ENCODE data around the gene SH3BP5L. TPM values are rescaled to one million over a fixed set of nuclear protein-coding genes. Genes with fewer than 3 reads are reported as not detected.

Gene SH3BP5L
- total and polyA plus RNA-seq, 8 donors: 9.6 to 20.0 (median 13.8) TPM

GRCh38 chr1:248850536-248851251 is 25.0 kb upstream of the SH3BP5L start:
- no peaks in the 10 kb centered on the region for H3K27me3 ChIP-seq
- no peak overlapping the region for H3K4me3 ChIP-seq
- DNase-seq: no peak
- intact Hi-C loops (cut with DNase I; ENCODE audit: low total_unique reads): no loop called here
- peak overlapping the region in 1 of 5 donors; percentile 14 for H3K27ac ChIP-seq
- peaks cover 57 to 94% (median 85%) of the 10 kb centered on the region in 4 donors for H3K36me3 ChIP-seq
- H3K9me3 ChIP-seq: no peaks in the 10 kb centered on the region
- peaks cover 4 to 15% (median 6%) of the 10 kb centered on the region in 4 donors for H3K4me1 ChIP-seq
- no peak for TF ChIP-seq POLR2AphosphoS5 (IDR thresholded peaks at IDR 0.05)
- 79 to 91% (median 87%) methylated on average over 10 of the region's 10 CpGs for WGBS, 5 donors

GRCh38 chr1:248850124-248850523 is 24.4 kb upstream of the SH3BP5L start:
- Histone ChIP-seq H3K27me3 (no peaks in the 10 kb centered on the region), H3K36me3 (peaks cover 63 to 94% (median 85%) of the 10 kb centered on the region in 4 donors), H3K9me3 (no peaks in the 10 kb centered on the region), H3K27ac (peak overlapping the region in 1 of 5 donors; percentile 14), H3K4me1 (peaks cover 4 to 15% (median 6%) of the 10 kb centered on the region in 4 donors), H3K4me3 (no peak overlapping the region)
- intact Hi-C loops (cut with DNase I; ENCODE audit: low total_unique reads): no loop called here
- WGBS, 5 donors: 83 to 95% (median 87%) methylated on average over 9 of the region's 9 CpGs
- DNase-seq: no peak
- TF ChIP-seq POLR2AphosphoS5 (IDR thresholded peaks at IDR 0.05): no peak
- no peak for TF ChIP-seq CTCF (IDR thresholded peaks at IDR 0.05)
- TF ChIP-seq EP300 (IDR thresholded peaks at IDR 0.05): no peak
- TF ChIP-seq POLR2A (IDR thresholded peaks at IDR 0.05): no peak

GRCh38 chr1:248849637-248850036 is 23.9 kb upstream of the SH3BP5L start:
- H3K9me3 ChIP-seq: no peaks in the 10 kb centered on the region
- TF ChIP-seq CTCF (IDR thresholded peaks at IDR 0.05) (no peak), POLR2A (IDR thresholded peaks at IDR 0.05) (no peak), POLR2AphosphoS5 (IDR thresholded peaks at IDR 0.05) (no peak), EP300 (IDR thresholded peaks at IDR 0.05) (no peak)
- peaks cover 4 to 15% (median 6%) of the 10 kb centered on the region in 4 donors for H3K4me1 ChIP-seq
- no peaks in the 10 kb centered on the region for H3K27me3 ChIP-seq
- H3K4me3 ChIP-seq: no peak overlapping the region
- WGBS, 5 donors: 30 to 71% (median 52%) methylated on average over 3 of the region's 3 CpGs
- intact Hi-C loops (cut with DNase I; ENCODE audit: low total_unique reads): no loop called here
- no peak for DNase-seq
- H3K36me3 ChIP-seq: peaks cover 66 to 94% (median 85%) of the 10 kb centered on the region in 4 donors
- peak overlapping the region in 1 of 5 donors; percentile 14 for H3K27ac ChIP-seq

- Histone ChIP-seq H3K36me3 (peaks cover 68 to 97% (median 88%) of the 10 kb centered on the region in 4 donors), H3K27me3 (no peaks in the 10 kb centered on the region), H3K4me3 (no peak overlapping the region), H3K27ac (no peak overlapping the region), H3K9me3 (no peaks in the 10 kb centered on the region), H3K4me1 (peaks cover 4 to 15% (median 6%) of the 10 kb centered on the region in 4 donors)
- peak in 1 of 2 donors; percentile 63 for DNase-seq
- no peak for TF ChIP-seq CTCF (IDR thresholded peaks at IDR 0.05)
- TF ChIP-seq EP300 (IDR thresholded peaks at IDR 0.05): no peak
- TF ChIP-seq POLR2AphosphoS5 (IDR thresholded peaks at IDR 0.05): no peak
- TF ChIP-seq POLR2A (IDR thresholded peaks at IDR 0.05): no peak
- WGBS, 5 donors: 38 to 66% (median 54%) methylated on average over 3 of the region's 3 CpGs
- intact Hi-C loops (cut with DNase I; ENCODE audit: low total_unique reads): no loop called here
Observed at GRCh38 chr1:248849152-248849551, 23.4 kb upstream of the SH3BP5L start.

GRCh38 chr1:248848602-248849001 is 22.9 kb upstream of the SH3BP5L start:
- TF ChIP-seq POLR2AphosphoS5 (IDR thresholded peaks at IDR 0.05) (no peak), EP300 (IDR thresholded peaks at IDR 0.05) (no peak), POLR2A (IDR thresholded peaks at IDR 0.05) (no peak), CTCF (IDR thresholded peaks at IDR 0.05) (no peak)

More at GRCh38 chr1:248848602-248849001, 22.9 kb upstream of the SH3BP5L start:
- Histone ChIP-seq H3K4me3 (no peak overlapping the region), H3K4me1 (peaks cover 4 to 15% (median 6%) of the 10 kb centered on the region in 4 donors), H3K27ac (no peak overlapping the region), H3K27me3 (no peaks in the 10 kb centered on the region), H3K9me3 (no peaks in the 10 kb centered on the region), H3K36me3 (peaks cover 63 to 92% (median 83%) of the 10 kb centered on the region in 4 donors)
- no peak for DNase-seq
- WGBS, 5 donors: 85 to 92% (median 87%) methylated on average over 8 of the region's 8 CpGs
- intact Hi-C loops (cut with DNase I; ENCODE audit: low total_unique reads): no loop called here

Measured in stomach (tissue), 9 donors.